ENCODE data around the gene HDGFL1. TPM values are rescaled to one million over a fixed set of nuclear protein-coding genes. Genes with fewer than 3 reads are reported as not detected.

Gene HDGFL1
- total RNA-seq (not detected), polyA plus RNA-seq (not detected)

GRCh38 chr6:22569281-22570184 is at the start of gene HDGFL1:
Gene HDGFL1 (plus strand): TSS chr6:22569566. CDS start chr6:22569576, 10 bp downstream.
- WGBS, result 98% methylated on average over 89 of the region's 89 CpGs
- no peak within 1 kb of the TSS for H3K4me3 ChIP-seq (ENCODE audit: low read depth, low read length)
- DNase-seq (ENCODE audit: extremely low spot score), result no peak
- H3K27ac ChIP-seq (ENCODE audit: low read depth), result no peak within 1 kb of the TSS
- no peaks in the 10 kb centered on the region for H3K4me1 ChIP-seq (ENCODE audit: insufficient read depth)
- H3K36me3 ChIP-seq (ENCODE audit: insufficient read depth), result no peaks in the 10 kb centered on the region

GRCh38 chr6:22521035-22521434 is 48.3 kb upstream of the HDGFL1 start:
- Histone ChIP-seq H3K36me3 (ENCODE audit: insufficient read depth) (no peaks in the 10 kb centered on the region), H3K4me1 (ENCODE audit: insufficient read depth) (no peaks in the 10 kb centered on the region), H3K4me3 (ENCODE audit: low read depth, low read length) (no peak overlapping the region), H3K27ac (ENCODE audit: low read depth) (no peak overlapping the region)
- 84% methylated on average over 4 of the region's 4 CpGs for WGBS
- DNase-seq (ENCODE audit: extremely low spot score), result no peak

- Histone ChIP-seq H3K4me1 (ENCODE audit: insufficient read depth) (no peaks in the 10 kb centered on the region), H3K27ac (ENCODE audit: low read depth) (no peak overlapping the region), H3K4me3 (ENCODE audit: low read depth, low read length) (no peak overlapping the region), H3K36me3 (ENCODE audit: insufficient read depth) (no peaks in the 10 kb centered on the region)
- DNase-seq (ENCODE audit: extremely low spot score), result no peak
These were observed 42.6 kb upstream of the HDGFL1 start for GRCh38 chr6:22526736-22527135.

- no peak for DNase-seq (ENCODE audit: extremely low spot score)
These were observed 39.5 kb upstream of the HDGFL1 start for GRCh38 chr6:22529866-22530265.

GRCh38 chr6:22530506-22530905 is 38.9 kb upstream of the HDGFL1 start:
- WGBS, result 44% methylated on average over 1 of the region's 1 CpG
- Histone ChIP-seq H3K27ac (ENCODE audit: low read depth) (no peak overlapping the region), H3K4me1 (ENCODE audit: insufficient read depth) (no peaks in the 10 kb centered on the region), H3K4me3 (ENCODE audit: low read depth, low read length) (no peak overlapping the region), H3K36me3 (ENCODE audit: insufficient read depth) (no peaks in the 10 kb centered on the region)
- DNase-seq (ENCODE audit: extremely low spot score), result no peak

More at GRCh38 chr6:22529866-22530265, 39.5 kb upstream of the HDGFL1 start:
- WGBS, result 99% methylated on average over 1 of the region's 1 CpG
- H3K27ac ChIP-seq (ENCODE audit: low read depth), result no peak overlapping the region
- no peaks in the 10 kb centered on the region for H3K36me3 ChIP-seq (ENCODE audit: insufficient read depth)
- H3K4me3 ChIP-seq (ENCODE audit: low read depth, low read length), result no peak overlapping the region
- H3K4me1 ChIP-seq (ENCODE audit: insufficient read depth), result no peaks in the 10 kb centered on the region

GRCh38 chr6:22536122-22536521 is 33.2 kb upstream of the HDGFL1 start:
- no peak for DNase-seq (ENCODE audit: extremely low spot score)
- 83% methylated on average over 4 of the region's 4 CpGs for WGBS
- no peak overlapping the region for H3K27ac ChIP-seq (ENCODE audit: low read depth)
- no peaks in the 10 kb centered on the region for H3K36me3 ChIP-seq (ENCODE audit: insufficient read depth)
- no peak overlapping the region for H3K4me3 ChIP-seq (ENCODE audit: low read depth, low read length)
- H3K4me1 ChIP-seq (ENCODE audit: insufficient read depth), result no peaks in the 10 kb centered on the region

- Histone ChIP-seq H3K27ac (ENCODE audit: low read depth) (no peak overlapping the region), H3K36me3 (ENCODE audit: insufficient read depth) (no peaks in the 10 kb centered on the region), H3K4me1 (ENCODE audit: insufficient read depth) (no peaks in the 10 kb centered on the region), H3K4me3 (ENCODE audit: low read depth, low read length) (no peak overlapping the region)
- DNase-seq (ENCODE audit: extremely low spot score), result no peak
These were observed 24.9 kb upstream of the HDGFL1 start for GRCh38 chr6:22544476-22544875.

GRCh38 chr6:22545051-22545450 is 24.3 kb upstream of the HDGFL1 start:
- WGBS, result 80% methylated on average over 2 of the region's 2 CpGs
- H3K27ac ChIP-seq (ENCODE audit: low read depth), result no peak overlapping the region
- no peak for DNase-seq (ENCODE audit: extremely low spot score)

GRCh38 chr6:22546236-22546635 is 23.1 kb upstream of the HDGFL1 start:
- 98% methylated on average over 1 of the region's 1 CpG for WGBS
- Histone ChIP-seq H3K27ac (ENCODE audit: low read depth) (no peak overlapping the region), H3K4me1 (ENCODE audit: insufficient read depth) (no peaks in the 10 kb centered on the region), H3K36me3 (ENCODE audit: insufficient read depth) (no peaks in the 10 kb centered on the region), H3K4me3 (ENCODE audit: low read depth, low read length) (no peak overlapping the region)
- no peak for DNase-seq (ENCODE audit: extremely low spot score)

More at GRCh38 chr6:22545051-22545450, 24.3 kb upstream of the HDGFL1 start:
- Histone ChIP-seq H3K4me3 (ENCODE audit: low read depth, low read length) (no peak overlapping the region), H3K36me3 (ENCODE audit: insufficient read depth) (no peaks in the 10 kb centered on the region), H3K4me1 (ENCODE audit: insufficient read depth) (no peaks in the 10 kb centered on the region)

- H3K27ac ChIP-seq (ENCODE audit: low read depth), result no peak overlapping the region
- 97% methylated on average over 2 of the region's 2 CpGs for WGBS
- no peaks in the 10 kb centered on the region for H3K36me3 ChIP-seq (ENCODE audit: insufficient read depth)
- H3K4me3 ChIP-seq (ENCODE audit: low read depth, low read length), result no peak overlapping the region
- DNase-seq (ENCODE audit: extremely low spot score), result no peak
- H3K4me1 ChIP-seq (ENCODE audit: insufficient read depth), result no peaks in the 10 kb centered on the region
These were observed 18.2 kb upstream of the HDGFL1 start for GRCh38 chr6:22550971-22551670.

- 45% methylated on average over 2 of the region's 2 CpGs for WGBS
- Histone ChIP-seq H3K27ac (ENCODE audit: low read depth) (no peak overlapping the region), H3K36me3 (ENCODE audit: insufficient read depth) (no peaks in the 10 kb centered on the region)
These were observed 13.1 kb upstream of the HDGFL1 start for GRCh38 chr6:22556266-22556665.

GRCh38 chr6:22557007-22557406 is 12.4 kb upstream of the HDGFL1 start:
- no peaks in the 10 kb centered on the region for H3K4me1 ChIP-seq (ENCODE audit: insufficient read depth)
- H3K27ac ChIP-seq (ENCODE audit: low read depth), result no peak overlapping the region
- 88% methylated on average over 6 of the region's 6 CpGs for WGBS
- H3K4me3 ChIP-seq (ENCODE audit: low read depth, low read length), result no peak overlapping the region
- no peak for DNase-seq (ENCODE audit: extremely low spot score)
- no peaks in the 10 kb centered on the region for H3K36me3 ChIP-seq (ENCODE audit: insufficient read depth)

More at GRCh38 chr6:22556266-22556665, 13.1 kb upstream of the HDGFL1 start:
- Histone ChIP-seq H3K4me1 (ENCODE audit: insufficient read depth) (no peaks in the 10 kb centered on the region), H3K4me3 (ENCODE audit: low read depth, low read length) (no peak overlapping the region)
- DNase-seq (ENCODE audit: extremely low spot score), result no peak

GRCh38 chr6:22558288-22558882 is 11.0 kb upstream of the HDGFL1 start:
- no peaks in the 10 kb centered on the region for H3K4me1 ChIP-seq (ENCODE audit: insufficient read depth)

GRCh38 chr6:22568854-22569253 is 512 bp upstream of the HDGFL1 start:
- 98% methylated on average over 6 of the region's 6 CpGs for WGBS
- no peak overlapping the region for H3K27ac ChIP-seq (ENCODE audit: low read depth)
- H3K4me3 ChIP-seq (ENCODE audit: low read depth, low read length), result no peak overlapping the region
- H3K36me3 ChIP-seq (ENCODE audit: insufficient read depth), result no peaks in the 10 kb centered on the region
- H3K4me1 ChIP-seq (ENCODE audit: insufficient read depth), result no peaks in the 10 kb centered on the region
- no peak for DNase-seq (ENCODE audit: extremely low spot score)

More at GRCh38 chr6:22558288-22558882, 11.0 kb upstream of the HDGFL1 start:
- DNase-seq (ENCODE audit: extremely low spot score), result no peak
- Histone ChIP-seq H3K36me3 (ENCODE audit: insufficient read depth) (no peaks in the 10 kb centered on the region), H3K4me3 (ENCODE audit: low read depth, low read length) (no peak overlapping the region), H3K27ac (ENCODE audit: low read depth) (no peak overlapping the region)
- 54% methylated on average over 1 of the region's 1 CpG for WGBS

Data from urinary bladder (tissue), 4 donors.